ENCODE measurements around the gene B3GNT9. TPM values are rescaled to one million over a fixed set of nuclear protein-coding genes. Genes with fewer than 3 reads are reported as not detected.

The B3GNT9 gene
- polyA plus RNA-seq, 1 donor from 2014 or later: not detected

DNA sequence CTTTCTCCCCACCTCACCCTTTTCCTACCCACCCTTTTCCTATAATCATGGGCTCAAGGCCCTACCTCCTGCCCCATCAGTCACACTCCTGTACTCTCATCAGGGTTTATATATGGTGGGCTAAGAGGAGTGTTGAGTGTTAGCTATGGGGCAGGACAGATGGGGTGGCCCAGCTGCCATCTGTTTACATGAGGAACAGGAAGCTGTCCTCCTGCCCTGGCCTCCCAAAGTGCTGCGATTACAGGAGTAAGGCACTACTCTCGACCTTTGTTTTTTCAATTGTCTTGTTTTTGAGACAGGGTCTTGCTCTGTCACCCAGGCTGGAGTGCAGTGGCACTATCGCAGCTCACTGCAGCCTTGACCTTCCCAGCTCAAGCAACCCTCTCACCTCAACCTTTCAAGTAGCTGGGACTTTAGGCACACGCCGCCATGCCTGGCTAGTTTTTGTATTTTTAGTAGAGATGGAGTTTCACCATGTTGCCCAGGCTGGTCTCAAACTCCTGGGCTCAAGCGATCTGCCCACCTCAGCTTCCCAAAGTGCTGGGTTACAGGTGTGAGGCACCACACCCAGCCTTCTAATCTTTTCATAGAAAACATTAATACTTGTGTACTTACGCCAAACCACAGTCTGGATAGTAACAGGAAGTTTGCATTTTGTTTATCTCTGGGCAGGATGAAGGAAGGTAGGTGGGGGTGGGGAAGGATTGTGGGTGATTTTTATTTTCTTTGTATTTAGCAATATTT is 7.3 kb upstream of the B3GNT9 start:
- Histone ChIP-seq H3K9me2 (ENCODE audit: insufficient read depth, low read length) (no peaks in the 10 kb centered on the region), H3K4me3 (ENCODE audit: low read length) (no peak overlapping the region), H2AFZ (ENCODE audit: low read depth, low read length) (no peak overlapping the region), H4K20me1 (ENCODE audit: insufficient read depth) (no peaks in the 10 kb centered on the region), H3K36me3 (ENCODE audit: insufficient read depth, low read length) (no peaks in the 10 kb centered on the region), H3K9ac (ENCODE audit: low read length) (no peak overlapping the region), H3K9me3 (ENCODE audit: low read length) (no peaks in the 10 kb centered on the region), H3F3A (ENCODE audit: insufficient read depth, low read length, poor library complexity, severe bottlenecking) (no peaks in the 10 kb centered on the region), H3K4me2 (ENCODE audit: low read length) (no peak overlapping the region), H3K79me2 (replicated peaks; ENCODE audit: insufficient read depth, low read length) (no peaks in the 10 kb centered on the region), H3K27ac (ENCODE audit: low read length) (no peak overlapping the region), H3K27me3 (ENCODE audit: insufficient read depth, low read depth, low read length) (peaks cover 100% of the 10 kb centered on the region)
- no peak for TF ChIP-seq MXI1 (conservative IDR thresholded peaks at IDR 0.05; ENCODE audit: poor library complexity, severe bottlenecking)
- no peak for TF ChIP-seq SMC3 (conservative IDR thresholded peaks at IDR 0.05; ENCODE audit: poor library complexity)
- no peak for TF ChIP-seq EP300 (conservative IDR thresholded peaks at IDR 0.05; ENCODE audit: poor library complexity, severe bottlenecking)
- no peak for TF ChIP-seq POLR2AphosphoS5 (IDR thresholded peaks at IDR 0.05)
- no peak for TF ChIP-seq EZH2 (IDR thresholded peaks at IDR 0.05; ENCODE audit: borderline replicate concordance, insufficient read depth, low read length, poor library complexity, severe bottlenecking)
- TF ChIP-seq, protein P1, sequence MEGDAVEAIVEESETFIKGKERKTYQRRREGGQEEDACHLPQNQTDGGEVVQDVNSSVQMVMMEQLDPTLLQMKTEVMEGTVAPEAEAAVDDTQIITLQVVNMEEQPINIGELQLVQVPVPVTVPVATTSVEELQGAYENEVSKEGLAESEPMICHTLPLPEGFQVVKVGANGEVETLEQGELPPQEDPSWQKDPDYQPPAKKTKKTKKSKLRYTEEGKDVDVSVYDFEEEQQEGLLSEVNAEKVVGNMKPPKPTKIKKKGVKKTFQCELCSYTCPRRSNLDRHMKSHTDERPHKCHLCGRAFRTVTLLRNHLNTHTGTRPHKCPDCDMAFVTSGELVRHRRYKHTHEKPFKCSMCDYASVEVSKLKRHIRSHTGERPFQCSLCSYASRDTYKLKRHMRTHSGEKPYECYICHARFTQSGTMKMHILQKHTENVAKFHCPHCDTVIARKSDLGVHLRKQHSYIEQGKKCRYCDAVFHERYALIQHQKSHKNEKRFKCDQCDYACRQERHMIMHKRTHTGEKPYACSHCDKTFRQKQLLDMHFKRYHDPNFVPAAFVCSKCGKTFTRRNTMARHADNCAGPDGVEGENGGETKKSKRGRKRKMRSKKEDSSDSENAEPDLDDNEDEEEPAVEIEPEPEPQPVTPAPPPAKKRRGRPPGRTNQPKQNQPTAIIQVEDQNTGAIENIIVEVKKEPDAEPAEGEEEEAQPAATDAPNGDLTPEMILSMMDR (IDR thresholded peaks at IDR 0.05; ENCODE audit: poor library complexity, severe bottlenecking): no peak
- TF ChIP-seq RAD21 (conservative IDR thresholded peaks at IDR 0.05): no peak
- no peak for TF ChIP-seq TAF1 (IDR thresholded peaks at IDR 0.05; ENCODE audit: low read depth)
- TF ChIP-seq, protein P2, sequence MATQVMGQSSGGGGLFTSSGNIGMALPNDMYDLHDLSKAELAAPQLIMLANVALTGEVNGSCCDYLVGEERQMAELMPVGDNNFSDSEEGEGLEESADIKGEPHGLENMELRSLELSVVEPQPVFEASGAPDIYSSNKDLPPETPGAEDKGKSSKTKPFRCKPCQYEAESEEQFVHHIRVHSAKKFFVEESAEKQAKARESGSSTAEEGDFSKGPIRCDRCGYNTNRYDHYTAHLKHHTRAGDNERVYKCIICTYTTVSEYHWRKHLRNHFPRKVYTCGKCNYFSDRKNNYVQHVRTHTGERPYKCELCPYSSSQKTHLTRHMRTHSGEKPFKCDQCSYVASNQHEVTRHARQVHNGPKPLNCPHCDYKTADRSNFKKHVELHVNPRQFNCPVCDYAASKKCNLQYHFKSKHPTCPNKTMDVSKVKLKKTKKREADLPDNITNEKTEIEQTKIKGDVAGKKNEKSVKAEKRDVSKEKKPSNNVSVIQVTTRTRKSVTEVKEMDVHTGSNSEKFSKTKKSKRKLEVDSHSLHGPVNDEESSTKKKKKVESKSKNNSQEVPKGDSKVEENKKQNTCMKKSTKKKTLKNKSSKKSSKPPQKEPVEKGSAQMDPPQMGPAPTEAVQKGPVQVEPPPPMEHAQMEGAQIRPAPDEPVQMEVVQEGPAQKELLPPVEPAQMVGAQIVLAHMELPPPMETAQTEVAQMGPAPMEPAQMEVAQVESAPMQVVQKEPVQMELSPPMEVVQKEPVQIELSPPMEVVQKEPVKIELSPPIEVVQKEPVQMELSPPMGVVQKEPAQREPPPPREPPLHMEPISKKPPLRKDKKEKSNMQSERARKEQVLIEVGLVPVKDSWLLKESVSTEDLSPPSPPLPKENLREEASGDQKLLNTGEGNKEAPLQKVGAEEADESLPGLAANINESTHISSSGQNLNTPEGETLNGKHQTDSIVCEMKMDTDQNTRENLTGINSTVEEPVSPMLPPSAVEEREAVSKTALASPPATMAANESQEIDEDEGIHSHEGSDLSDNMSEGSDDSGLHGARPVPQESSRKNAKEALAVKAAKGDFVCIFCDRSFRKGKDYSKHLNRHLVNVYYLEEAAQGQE (IDR thresholded peaks at IDR 0.05; ENCODE audit: borderline replicate concordance): no peak

DNA sequence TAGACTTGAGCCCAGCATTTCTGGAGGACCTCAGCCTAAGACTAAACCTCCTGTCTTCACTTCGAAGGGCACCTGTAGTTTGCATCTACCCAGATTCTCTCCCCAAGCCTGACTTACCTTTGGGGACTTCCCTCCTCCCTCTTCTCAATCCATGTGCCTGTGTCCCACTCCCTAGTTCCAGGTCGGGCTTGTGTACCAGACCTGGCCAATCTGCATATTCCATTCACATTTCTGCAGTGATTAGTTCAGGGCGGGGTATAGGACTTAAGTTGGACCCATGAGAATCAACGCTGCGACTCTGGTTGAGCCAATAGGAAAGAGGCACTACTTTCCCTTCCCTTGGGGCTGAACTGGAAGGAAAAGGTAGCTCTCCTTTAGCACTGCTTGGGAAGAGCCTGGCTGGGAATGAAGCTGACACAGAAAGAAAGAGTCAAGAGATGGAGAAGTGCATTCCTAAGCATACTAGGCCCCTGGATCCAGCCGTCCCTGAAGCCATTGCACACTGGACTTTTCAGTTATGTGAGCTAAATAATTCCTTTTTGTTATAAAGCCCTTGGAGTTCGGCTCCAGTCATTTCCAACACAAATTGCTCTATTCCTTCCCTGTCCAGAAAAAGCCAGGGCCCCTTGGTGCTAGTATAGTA is 6.4 kb upstream of the B3GNT9 start:
- Histone ChIP-seq H3K27me3 (ENCODE audit: insufficient read depth, low read depth, low read length) (peaks cover 100% of the 10 kb centered on the region), H3K9ac (ENCODE audit: low read length) (no peak overlapping the region), H3K9me3 (ENCODE audit: low read length) (no peaks in the 10 kb centered on the region), H3K4me2 (ENCODE audit: low read length) (no peak overlapping the region), H3K27ac (ENCODE audit: low read length) (no peak overlapping the region), H3K9me2 (ENCODE audit: insufficient read depth, low read length) (no peaks in the 10 kb centered on the region), H3K36me3 (ENCODE audit: insufficient read depth, low read length) (no peaks in the 10 kb centered on the region), H2AFZ (ENCODE audit: low read depth, low read length) (no peak overlapping the region), H3K4me3 (ENCODE audit: low read length) (no peak overlapping the region), H3K79me2 (replicated peaks; ENCODE audit: insufficient read depth, low read length) (no peaks in the 10 kb centered on the region), H4K20me1 (ENCODE audit: insufficient read depth) (no peaks in the 10 kb centered on the region), H3F3A (ENCODE audit: insufficient read depth, low read length, poor library complexity, severe bottlenecking) (no peaks in the 10 kb centered on the region)
- TF ChIP-seq RAD21 (conservative IDR thresholded peaks at IDR 0.05) (no peak), MXI1 (conservative IDR thresholded peaks at IDR 0.05; ENCODE audit: poor library complexity, severe bottlenecking) (no peak), EZH2 (IDR thresholded peaks at IDR 0.05; ENCODE audit: borderline replicate concordance, insufficient read depth, low read length, poor library complexity, severe bottlenecking) (no peak), EP300 (conservative IDR thresholded peaks at IDR 0.05; ENCODE audit: poor library complexity, severe bottlenecking) (no peak), TAF1 (IDR thresholded peaks at IDR 0.05; ENCODE audit: low read depth) (no peak), POLR2AphosphoS5 (IDR thresholded peaks at IDR 0.05) (no peak), SMC3 (conservative IDR thresholded peaks at IDR 0.05; ENCODE audit: poor library complexity) (no peak)
- TF ChIP-seq, protein P1 (IDR thresholded peaks at IDR 0.05; ENCODE audit: poor library complexity, severe bottlenecking): no peak
- TF ChIP-seq, protein P2 (IDR thresholded peaks at IDR 0.05; ENCODE audit: borderline replicate concordance): no peak

Data from neural cell (in vitro differentiated cells).